ENCODE measurements around the gene RPS15A. TPM values are rescaled to one million over a fixed set of nuclear protein-coding genes. Genes with fewer than 3 reads are reported as not detected.

The RPS15A gene
- total RNA-seq (2022; extraction: Qiagen RNA extraction): 2,215 to 2,434 TPM (median 2,300 TPM) in 5 replicates

GRCh38 chr16:18789850-18790706 is at the start of gene RPS15A:
Gene RPS15A, minus strand, starts transcription at chr16:18790334. Its CDS starts 1,221 bp downstream, at chr16:18789113.

GRCh38 chr16:18801145-18801972 is 11.2 kb upstream of the RPS15A start, which contains the start of gene ARL6IP1:
Gene ARL6IP1, minus strand, starts transcription at chr16:18801549. Its CDS starts 83 bp downstream, at chr16:18801466.

Other genes starting within 250 kb of the RPS15A start
- gene NOMO2, start 228.2 kb downstream of the RPS15A start, total RNA-seq (2022; extraction: Qiagen RNA extraction): 100.0 to 106 TPM (median 103 TPM) in 5 replicates
- gene ARL6IP1, start 11.2 kb upstream of the RPS15A start, total RNA-seq (2022; extraction: Qiagen RNA extraction): 253 to 441 TPM (median 289 TPM) in 5 replicates
- gene SMG1, start 136.1 kb upstream of the RPS15A start, total RNA-seq (2022; extraction: Qiagen RNA extraction): 12.8 to 23.8 TPM (median 19.3 TPM) in 5 replicates
- 5.2 to 7.6 TPM (median 6.9 TPM) in 5 replicates for gene TMC7, start 193.6 kb upstream of the RPS15A start, total RNA-seq (2022; extraction: Qiagen RNA extraction)